Subcutaneous abdominal adipose tissue (tissue), 5 donors: Measurements from ENCODE around the gene SCN4B.
A peak's percentile ranks its signal among the peaks of the same experiment; 100 is the strongest.

Experiments
- H3K27ac ChIP-seq: one replicate; pipeline ENCODE4 v1.7.0; 2013; ENCODE audit warnings: low read depth, mild to moderate bottlenecking, inconsistent platforms, low read length, moderate library complexity
- H3K27me3 ChIP-seq, 5 donors: one replicate each; pipeline ENCODE4 v1.7.0; 2013; ENCODE audit warnings: low read length in 5 of 5, inconsistent platforms in 1 of 5; ENCODE audit not compliant: control insufficient read depth in 5 of 5, insufficient read depth in 4 of 5
- H3K36me3 ChIP-seq, 5 donors: one replicate each; pipeline ENCODE4 v1.7.0; 2013; ENCODE audit warnings: low read length in 5 of 5; ENCODE audit not compliant: control insufficient read depth in 5 of 5, insufficient read depth in 5 of 5
- H3K4me1 ChIP-seq, 5 donors: one replicate each; pipeline ENCODE4 v1.7.0; 2013; ENCODE audit warnings: low read length in 5 of 5, mild to moderate bottlenecking in 3 of 5, moderate library complexity in 1 of 5; ENCODE audit not compliant: control insufficient read depth in 5 of 5, insufficient read depth in 5 of 5
- H3K4me3 ChIP-seq, 5 donors: one replicate each; pipeline ENCODE4 v1.7.0; 2013; ENCODE audit warnings: low read length in 5 of 5, low read depth in 1 of 5
- H3K9ac ChIP-seq, 5 donors: one replicate each; pipeline ENCODE4 v1.7.0; 2013; ENCODE audit warnings: low read length in 5 of 5, mild to moderate bottlenecking in 4 of 5, moderate library complexity in 3 of 5
- H3K9me3 ChIP-seq, 5 donors: one replicate each; pipeline ENCODE4 v1.7.0; 2013; ENCODE audit warnings: low read length in 5 of 5; ENCODE audit not compliant: control insufficient read depth in 5 of 5
- donor health status: healthy.
- donor health status: healthy.
- donor health status: healthy.
- donor health status: healthy.
- donor health status: healthy.

Gene SCN4B

GRCh38 chr11:118144301-118145268 is 8.0 kb downstream of the SCN4B start:
- Histone ChIP-seq H3K4me3 (peak overlapping the region in 3 of 5 donors; percentile 25 to 71 (median 39)), H3K9ac (peak overlapping the region in 1 of 5 donors; percentile 4), H3K27me3 (peaks cover 8 to 39% (median 29%) of the 10 kb centered on the region in 5 donors), H3K4me1 (peaks cover 0 to 29% (median 14%) of the 10 kb centered on the region in 5 donors), H3K9me3 (no peaks in the 10 kb centered on the region), H3K36me3 (no peaks in the 10 kb centered on the region), H3K27ac (no peak overlapping the region)

DNA sequence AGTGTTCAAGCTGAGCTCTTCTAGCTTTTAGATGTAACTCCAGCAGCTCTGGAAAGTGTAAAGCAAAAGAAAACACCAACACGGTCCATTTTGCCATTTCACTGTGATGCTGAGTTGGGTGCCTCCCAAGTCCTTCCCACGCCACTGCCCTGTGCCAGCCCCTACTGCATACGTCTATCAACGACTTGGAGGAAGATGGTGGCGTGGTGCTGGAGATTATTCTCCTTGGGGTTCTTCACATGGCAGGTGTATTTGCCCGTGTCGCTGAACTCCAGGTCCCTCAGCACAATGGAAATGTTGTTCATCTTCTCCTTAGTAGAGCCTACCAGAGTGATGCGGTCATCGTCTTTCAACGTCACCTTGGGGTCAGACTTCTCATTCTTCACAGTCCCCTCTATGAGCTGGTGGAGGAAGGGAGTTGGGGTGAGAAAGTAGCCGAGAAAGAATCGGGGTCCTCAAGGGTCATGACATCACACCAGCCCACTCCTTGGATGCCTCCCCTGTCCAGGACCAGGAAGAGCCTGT is 8.9 kb downstream of the SCN4B start:
- Histone ChIP-seq H3K27me3 (peaks cover 11 to 37% (median 26%) of the 10 kb centered on the region in 5 donors), H3K9me3 (no peaks in the 10 kb centered on the region), H3K4me3 (no peak overlapping the region), H3K4me1 (peaks cover 0 to 25% (median 11%) of the 10 kb centered on the region in 5 donors), H3K36me3 (no peaks in the 10 kb centered on the region), H3K27ac (no peak overlapping the region), H3K9ac (no peak overlapping the region)

GRCh38 chr11:118142809-118143208 is 9.8 kb downstream of the SCN4B start:
- H3K9ac ChIP-seq: no peak overlapping the region
- H3K4me1 ChIP-seq: peaks cover 0 to 25% (median 11%) of the 10 kb centered on the region in 5 donors
- H3K27me3 ChIP-seq: peaks cover 11 to 37% (median 26%) of the 10 kb centered on the region in 5 donors
- no peak overlapping the region for H3K4me3 ChIP-seq
- no peak overlapping the region for H3K27ac ChIP-seq
- H3K36me3 ChIP-seq: no peaks in the 10 kb centered on the region
- no peaks in the 10 kb centered on the region for H3K9me3 ChIP-seq

GRCh38 chr11:118142081-118142480 is 10.5 kb downstream of the SCN4B start:
- peaks cover 11 to 38% (median 26%) of the 10 kb centered on the region in 5 donors for H3K27me3 ChIP-seq

GRCh38 chr11:118139578-118139977 is 13.0 kb downstream of the SCN4B start:
- H3K36me3 ChIP-seq: no peaks in the 10 kb centered on the region
- H3K27ac ChIP-seq: no peak overlapping the region
- H3K9me3 ChIP-seq: no peaks in the 10 kb centered on the region
- H3K4me1 ChIP-seq: peaks cover 0 to 3% (median 0%) of the 10 kb centered on the region in 5 donors
- H3K27me3 ChIP-seq: peaks cover 11 to 41% (median 27%) of the 10 kb centered on the region in 5 donors
- no peak overlapping the region for H3K9ac ChIP-seq
- no peak overlapping the region for H3K4me3 ChIP-seq

More at GRCh38 chr11:118142081-118142480, 10.5 kb downstream of the SCN4B start:
- Histone ChIP-seq H3K4me3 (no peak overlapping the region), H3K4me1 (peaks cover 0 to 18% (median 11%) of the 10 kb centered on the region in 5 donors), H3K36me3 (no peaks in the 10 kb centered on the region), H3K9ac (no peak overlapping the region), H3K9me3 (no peaks in the 10 kb centered on the region), H3K27ac (no peak overlapping the region)

- H3K36me3 ChIP-seq: no peaks in the 10 kb centered on the region
- H3K4me1 ChIP-seq: peaks cover 0 to 3% (median 0%) of the 10 kb centered on the region in 5 donors
- H3K4me3 ChIP-seq: no peak overlapping the region
- no peak overlapping the region for H3K9ac ChIP-seq
- no peaks in the 10 kb centered on the region for H3K9me3 ChIP-seq
- peaks cover 11 to 36% (median 24%) of the 10 kb centered on the region in 5 donors for H3K27me3 ChIP-seq
- H3K27ac ChIP-seq: no peak overlapping the region
These were observed 13.7 kb downstream of the SCN4B start for GRCh38 chr11:118138839-118139420.

DNA sequence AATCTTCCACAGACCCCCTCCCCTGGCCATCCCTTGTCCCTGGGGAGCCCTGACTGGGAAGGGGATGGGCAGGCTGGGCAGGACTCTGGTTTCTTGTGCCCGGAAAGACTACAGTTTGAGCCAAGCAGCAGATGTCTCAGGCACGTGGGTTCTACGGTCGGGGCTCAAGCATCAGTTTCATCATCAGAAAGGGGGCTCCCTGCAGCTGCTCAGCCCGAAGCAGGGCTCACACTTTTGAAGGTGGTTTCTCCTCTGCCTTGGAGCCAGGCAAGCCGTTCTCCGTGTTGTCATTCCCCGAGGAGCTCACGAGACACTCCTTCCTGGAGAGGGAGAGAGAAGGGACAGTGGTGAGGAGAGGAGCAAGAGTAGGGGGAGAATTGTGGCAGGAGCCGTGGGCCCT is 15.8 kb downstream of the SCN4B start:
- Histone ChIP-seq H3K4me1 (no peaks in the 10 kb centered on the region), H3K27ac (no peak overlapping the region), H3K9ac (no peak overlapping the region), H3K36me3 (no peaks in the 10 kb centered on the region), H3K9me3 (no peaks in the 10 kb centered on the region), H3K27me3 (peaks cover 0 to 24% (median 12%) of the 10 kb centered on the region in 5 donors), H3K4me3 (no peak overlapping the region)

- Histone ChIP-seq H3K4me3 (no peak overlapping the region), H3K27me3 (peaks cover 0 to 24% (median 12%) of the 10 kb centered on the region in 5 donors), H3K9ac (no peak overlapping the region), H3K9me3 (no peaks in the 10 kb centered on the region), H3K27ac (no peak overlapping the region), H3K36me3 (no peaks in the 10 kb centered on the region), H3K4me1 (no peaks in the 10 kb centered on the region)
These were observed 16.3 kb downstream of the SCN4B start for GRCh38 chr11:118136341-118136740.

DNA sequence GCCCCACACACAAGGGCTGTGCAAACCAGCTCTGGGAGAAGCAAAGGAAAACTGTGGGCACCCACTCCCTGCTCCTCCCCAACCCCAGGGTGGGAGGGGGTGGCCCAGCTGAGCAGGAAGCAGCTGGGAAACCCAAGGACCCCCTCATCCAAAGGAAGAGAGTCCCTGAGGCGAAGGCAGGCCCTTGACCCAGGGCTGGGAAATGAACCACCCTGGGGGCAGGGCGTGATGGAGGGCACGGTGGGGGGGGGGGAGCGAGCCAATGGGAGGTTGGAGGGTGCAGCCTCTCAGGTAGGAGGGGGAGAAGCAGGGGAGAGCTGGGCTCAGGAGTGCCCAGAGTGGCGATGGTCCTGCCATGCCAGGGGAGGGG is 16.8 kb downstream of the SCN4B start:
- no peaks in the 10 kb centered on the region for H3K4me1 ChIP-seq
- H3K9me3 ChIP-seq: no peaks in the 10 kb centered on the region
- no peaks in the 10 kb centered on the region for H3K36me3 ChIP-seq
- no peak overlapping the region for H3K27ac ChIP-seq
- H3K9ac ChIP-seq: no peak overlapping the region
- no peak overlapping the region for H3K4me3 ChIP-seq
- peaks cover 0 to 24% (median 8%) of the 10 kb centered on the region in 5 donors for H3K27me3 ChIP-seq
